ENCODE measurements around the gene KCNJ14.

KCNJ14 gene

GRCh38 chr19:48455171-48455907 lies at the start of gene KCNJ14:
KCNJ14 (plus strand) TSS chr19:48455574; CDS start chr19:48461725, 6,151 bp downstream.
- no peak for DNase-seq (ENCODE audit: low spot score)
- Mint-ChIP-seq H3K27me3 (ENCODE audit: low read depth) (no peaks in the 10 kb centered on the region), H3K27ac (peak within 1 kb of the TSS; percentile 27), H3K4me1 (ENCODE audit: low read depth) (no peaks in the 10 kb centered on the region), H3K9me3 (no peaks in the 10 kb centered on the region), H3K36me3 (ENCODE audit: low read depth) (peaks cover 31% of the 10 kb centered on the region), H3K4me3 (no peak within 1 kb of the TSS)

DNA sequence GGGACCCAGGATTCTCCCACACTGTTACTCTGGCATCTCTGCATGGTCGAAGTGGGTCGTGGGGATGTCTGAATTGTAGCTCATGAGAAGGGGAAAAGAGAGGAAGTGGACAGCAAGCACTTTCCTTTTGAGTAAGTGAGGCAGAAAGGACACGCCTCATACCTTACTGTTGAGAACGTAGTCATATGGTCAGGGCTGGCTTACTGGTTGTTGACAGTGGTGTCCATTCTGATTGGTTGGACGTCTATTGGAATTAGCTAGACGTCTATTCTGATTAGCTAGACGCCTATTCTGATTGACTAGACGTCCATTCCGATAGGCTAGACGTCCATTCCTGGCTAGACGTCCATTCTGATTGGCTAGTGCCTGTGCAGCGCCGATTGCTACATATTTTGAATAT lies 49.5 kb upstream of the KCNJ14 start:
- H3K4me3 Mint-ChIP-seq = no peak overlapping the region
- no peak overlapping the region for H3K27ac Mint-ChIP-seq
- no peaks in the 10 kb centered on the region for H3K36me3 Mint-ChIP-seq (ENCODE audit: low read depth)
- no peaks in the 10 kb centered on the region for H3K9me3 Mint-ChIP-seq
- H3K4me1 Mint-ChIP-seq (ENCODE audit: low read depth) = peaks cover 8% of the 10 kb centered on the region
- peaks cover 8% of the 10 kb centered on the region for H3K27me3 Mint-ChIP-seq (ENCODE audit: low read depth)
- no peak for DNase-seq (ENCODE audit: low spot score)

DNA sequence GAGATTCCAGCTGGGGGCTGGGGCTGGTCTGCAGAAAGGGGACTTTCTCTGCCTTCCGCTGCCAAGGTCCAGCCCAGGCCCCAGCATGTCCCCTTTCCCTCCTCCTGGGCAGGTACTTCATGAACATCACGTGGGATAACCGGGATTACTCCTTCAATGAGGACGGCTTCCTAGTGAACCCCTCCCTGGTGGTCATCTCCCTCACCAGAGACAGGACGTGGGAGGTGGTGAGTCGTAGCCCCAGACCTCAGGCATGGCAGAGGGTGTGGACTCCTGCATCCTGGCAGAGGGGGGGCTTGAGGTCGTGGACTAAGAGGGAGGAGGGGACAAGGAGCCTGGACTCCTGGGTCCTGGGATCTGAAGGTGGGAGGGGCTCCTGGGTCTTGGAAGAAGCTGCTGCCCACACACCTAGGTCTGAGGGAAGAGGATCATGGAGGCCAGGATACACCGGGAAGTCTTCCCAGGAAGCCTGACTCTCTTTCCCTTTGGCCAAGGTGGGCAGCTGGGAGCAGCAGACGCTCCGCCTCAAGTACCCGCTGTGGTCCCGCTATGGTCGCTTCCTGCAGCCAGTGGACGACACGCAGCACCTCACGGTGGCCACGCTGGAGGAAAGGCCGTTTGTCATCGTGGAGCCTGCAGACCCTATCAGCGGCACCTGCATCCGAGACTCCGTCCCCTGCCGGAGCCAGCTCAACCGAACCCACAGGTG lies 41.3 kb upstream of the KCNJ14 start:
- Mint-ChIP-seq H3K9me3 (no peaks in the 10 kb centered on the region), H3K27me3 (ENCODE audit: low read depth) (peaks cover 21% of the 10 kb centered on the region), H3K4me3 (peak overlapping the region; percentile 21), H3K36me3 (ENCODE audit: low read depth) (no peaks in the 10 kb centered on the region), H3K27ac (no peak overlapping the region), H3K4me1 (ENCODE audit: low read depth) (peaks cover 18% of the 10 kb centered on the region)
- no peak for DNase-seq (ENCODE audit: low spot score)

DNA sequence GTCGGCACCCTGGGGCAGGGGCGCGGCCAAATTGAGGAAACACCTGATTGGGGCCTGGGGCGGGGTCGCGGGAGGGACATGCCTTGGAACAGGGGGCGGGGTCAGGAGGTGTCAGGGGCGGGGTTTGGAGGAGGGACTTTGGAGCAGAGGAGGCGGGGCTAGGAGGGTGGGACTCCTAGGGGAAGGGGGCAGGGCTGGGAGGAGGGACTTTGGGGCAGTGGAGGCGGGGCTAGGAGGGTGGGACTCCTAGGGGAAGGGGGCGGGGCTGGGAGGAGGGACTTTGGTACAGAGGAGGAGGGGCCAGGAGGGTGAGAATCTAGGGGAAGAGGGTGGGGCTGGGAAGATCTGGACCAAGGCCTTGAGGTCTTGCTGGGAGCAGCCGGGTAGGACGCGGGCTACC lies 40.0 kb upstream of the KCNJ14 start:
- peak; percentile 55 for DNase-seq (ENCODE audit: low spot score)
- Mint-ChIP-seq H3K27ac (no peak overlapping the region), H3K4me1 (ENCODE audit: low read depth) (peaks cover 21% of the 10 kb centered on the region), H3K4me3 (peak overlapping the region; percentile 43), H3K9me3 (no peaks in the 10 kb centered on the region), H3K27me3 (ENCODE audit: low read depth) (peaks cover 21% of the 10 kb centered on the region), H3K36me3 (ENCODE audit: low read depth) (no peaks in the 10 kb centered on the region)

GRCh38 chr19:48415806-48416221 lies 39.6 kb upstream of the KCNJ14 start:
- H3K9me3 Mint-ChIP-seq = no peaks in the 10 kb centered on the region
- peaks cover 21% of the 10 kb centered on the region for H3K4me1 Mint-ChIP-seq (ENCODE audit: low read depth)
- H3K27ac Mint-ChIP-seq = no peak overlapping the region
- H3K36me3 Mint-ChIP-seq (ENCODE audit: low read depth) = no peaks in the 10 kb centered on the region
- DNase-seq (ENCODE audit: low spot score) = no peak
- peak overlapping the region; percentile 43 for H3K4me3 Mint-ChIP-seq
- peaks cover 21% of the 10 kb centered on the region for H3K27me3 Mint-ChIP-seq (ENCODE audit: low read depth)

GRCh38 chr19:48417421-48417820 lies 38.0 kb upstream of the KCNJ14 start:
- H3K4me3 Mint-ChIP-seq = no peak overlapping the region
- no peaks in the 10 kb centered on the region for H3K36me3 Mint-ChIP-seq (ENCODE audit: low read depth)
- no peak for DNase-seq (ENCODE audit: low spot score)
- peaks cover 21% of the 10 kb centered on the region for H3K27me3 Mint-ChIP-seq (ENCODE audit: low read depth)
- peaks cover 21% of the 10 kb centered on the region for H3K4me1 Mint-ChIP-seq (ENCODE audit: low read depth)
- no peak overlapping the region for H3K27ac Mint-ChIP-seq
- no peaks in the 10 kb centered on the region for H3K9me3 Mint-ChIP-seq

DNA sequence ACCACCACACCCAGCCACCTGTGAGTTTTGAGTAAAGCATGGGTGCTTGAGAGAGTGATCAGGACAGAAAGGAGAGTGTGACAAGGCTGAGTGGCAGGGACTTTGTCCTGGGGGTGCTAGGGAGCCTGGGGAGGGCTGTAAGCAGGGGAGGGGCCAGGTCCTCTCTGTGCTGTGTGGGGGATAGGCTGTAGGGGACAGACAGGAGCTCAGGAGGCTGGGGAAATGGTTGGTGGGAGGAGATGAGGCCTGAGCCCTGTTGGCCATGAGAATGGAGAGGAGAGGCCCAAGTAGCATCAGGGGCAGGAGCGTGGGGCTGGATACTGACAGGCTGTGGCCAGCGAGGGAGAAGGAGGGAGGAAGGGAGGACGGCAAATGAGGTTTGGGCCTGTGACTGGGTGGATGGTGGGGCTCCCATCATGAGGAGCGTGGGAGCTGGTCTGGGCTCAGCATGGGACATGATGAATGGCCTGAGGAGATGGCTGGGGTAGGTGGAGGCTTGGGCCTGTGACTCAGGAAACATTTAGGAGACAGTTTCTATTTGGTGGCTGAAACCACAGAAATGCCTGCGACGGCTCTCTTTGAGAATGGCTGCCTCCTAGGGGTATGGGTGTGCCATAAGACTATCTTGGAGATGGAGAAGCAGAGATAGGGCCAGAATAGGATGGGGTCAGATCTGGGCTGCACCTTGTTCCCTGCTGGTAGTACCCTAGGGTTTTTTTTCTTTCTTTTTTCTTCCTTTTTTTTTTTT lies 36.9 kb upstream of the KCNJ14 start:
- Mint-ChIP-seq H3K27me3 (ENCODE audit: low read depth) (peaks cover 19% of the 10 kb centered on the region), H3K9me3 (no peaks in the 10 kb centered on the region), H3K27ac (peak overlapping the region; percentile 77), H3K4me1 (ENCODE audit: low read depth) (peaks cover 21% of the 10 kb centered on the region), H3K36me3 (ENCODE audit: low read depth) (no peaks in the 10 kb centered on the region), H3K4me3 (peak overlapping the region; percentile 84)
- DNase-seq (ENCODE audit: low spot score) = peak; percentile 35

DNA sequence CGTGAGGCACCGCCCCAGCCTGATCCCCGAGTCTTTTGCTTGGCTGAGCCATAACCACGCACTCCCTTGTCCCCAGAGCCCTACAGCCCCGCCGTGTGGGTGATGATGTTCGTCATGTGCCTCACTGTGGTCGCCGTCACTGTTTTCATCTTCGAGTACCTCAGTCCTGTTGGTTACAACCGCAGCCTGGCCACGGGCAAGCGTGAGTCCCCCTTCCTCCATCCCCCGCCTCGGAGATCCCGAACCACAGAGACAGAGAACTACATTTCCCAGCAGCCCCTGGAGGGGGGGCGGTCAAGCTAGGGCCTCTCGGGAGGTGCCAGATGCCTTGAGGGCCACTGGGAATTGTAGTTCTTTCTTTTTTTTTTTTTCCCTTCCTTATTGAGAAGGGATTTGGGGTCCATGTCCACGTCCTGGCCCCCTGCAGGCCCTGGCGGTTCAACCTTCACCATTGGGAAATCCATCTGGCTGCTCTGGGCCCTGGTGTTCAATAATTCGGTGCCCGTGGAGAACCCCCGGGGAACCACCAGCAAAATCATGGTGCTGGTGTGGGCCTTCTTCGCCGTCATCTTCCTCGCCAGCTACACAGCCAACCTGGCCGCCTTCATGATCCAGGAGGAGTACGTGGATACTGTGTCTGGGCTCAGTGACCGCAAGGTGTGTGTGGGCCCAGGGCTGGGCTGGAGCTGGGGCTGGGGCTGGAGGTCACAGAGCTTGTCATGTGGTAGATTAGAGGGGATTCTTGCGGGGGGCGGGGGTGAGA lies 36.0 kb upstream of the KCNJ14 start:
- H3K27me3 Mint-ChIP-seq (ENCODE audit: low read depth) = peaks cover 13% of the 10 kb centered on the region

DNA sequence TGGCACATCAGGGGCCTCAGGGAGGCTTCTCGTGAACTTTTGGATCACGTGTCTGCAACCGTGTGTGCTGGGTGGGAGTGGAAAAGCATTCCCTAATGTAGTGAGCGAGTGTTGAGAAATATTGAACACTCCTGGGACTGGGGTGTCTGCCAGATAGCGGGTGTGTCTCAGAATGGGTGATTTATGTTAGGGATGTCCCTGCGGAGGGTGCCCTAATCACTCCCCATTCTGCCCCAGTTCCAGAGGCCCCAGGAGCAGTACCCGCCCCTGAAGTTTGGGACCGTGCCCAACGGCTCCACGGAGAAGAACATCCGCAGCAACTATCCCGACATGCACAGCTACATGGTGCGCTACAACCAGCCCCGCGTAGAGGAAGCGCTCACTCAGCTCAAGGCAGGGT lies 33.8 kb upstream of the KCNJ14 start:
- H3K4me1 Mint-ChIP-seq (ENCODE audit: low read depth) = peaks cover 17% of the 10 kb centered on the region
- H3K9me3 Mint-ChIP-seq = no peaks in the 10 kb centered on the region
- H3K4me3 Mint-ChIP-seq = no peak overlapping the region
- no peak for DNase-seq (ENCODE audit: low spot score)
- peaks cover 4% of the 10 kb centered on the region for H3K27me3 Mint-ChIP-seq (ENCODE audit: low read depth)
- no peak overlapping the region for H3K27ac Mint-ChIP-seq
- H3K36me3 Mint-ChIP-seq (ENCODE audit: low read depth) = no peaks in the 10 kb centered on the region

More for the DNA sequence above, 36.0 kb upstream of the KCNJ14 start:
- DNase-seq (ENCODE audit: low spot score) = peak; percentile 86
- Mint-ChIP-seq H3K4me1 (ENCODE audit: low read depth) (peaks cover 21% of the 10 kb centered on the region), H3K27ac (peak overlapping the region; percentile 77), H3K36me3 (ENCODE audit: low read depth) (no peaks in the 10 kb centered on the region), H3K4me3 (peak overlapping the region; percentile 84), H3K9me3 (no peaks in the 10 kb centered on the region)

DNA sequence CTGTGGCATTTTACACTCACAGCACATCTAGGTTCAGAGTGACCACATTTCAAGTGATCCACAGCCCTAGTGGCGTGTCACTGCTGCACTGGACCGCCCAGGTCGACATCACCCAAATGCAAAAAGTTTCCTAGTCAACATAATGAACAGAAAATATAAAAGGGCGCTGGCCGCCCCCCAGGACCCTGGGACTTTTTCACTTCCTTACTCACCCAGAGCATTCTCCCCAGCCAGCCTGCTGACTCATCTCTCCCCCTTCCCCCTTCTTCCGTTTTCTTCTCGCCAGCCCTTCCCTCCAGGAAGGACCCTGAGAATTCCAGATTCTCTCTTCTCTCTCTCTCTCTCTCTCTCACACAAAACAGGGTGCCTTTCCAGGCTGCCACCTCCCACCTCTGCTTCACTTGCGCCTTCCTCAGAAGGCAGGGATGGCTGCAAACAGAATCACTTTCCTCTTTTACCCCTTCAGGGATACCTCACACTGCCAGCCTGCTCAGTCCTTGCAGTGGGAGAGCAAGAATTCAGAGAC lies 30.6 kb upstream of the KCNJ14 start:
- no peak overlapping the region for H3K27ac Mint-ChIP-seq
- no peaks in the 10 kb centered on the region for H3K9me3 Mint-ChIP-seq
- H3K36me3 Mint-ChIP-seq (ENCODE audit: low read depth) = no peaks in the 10 kb centered on the region
- H3K4me1 Mint-ChIP-seq (ENCODE audit: low read depth) = peaks cover 5% of the 10 kb centered on the region
- H3K27me3 Mint-ChIP-seq (ENCODE audit: low read depth) = no peaks in the 10 kb centered on the region
- H3K4me3 Mint-ChIP-seq = no peak overlapping the region
- no peak for DNase-seq (ENCODE audit: low spot score)

DNA sequence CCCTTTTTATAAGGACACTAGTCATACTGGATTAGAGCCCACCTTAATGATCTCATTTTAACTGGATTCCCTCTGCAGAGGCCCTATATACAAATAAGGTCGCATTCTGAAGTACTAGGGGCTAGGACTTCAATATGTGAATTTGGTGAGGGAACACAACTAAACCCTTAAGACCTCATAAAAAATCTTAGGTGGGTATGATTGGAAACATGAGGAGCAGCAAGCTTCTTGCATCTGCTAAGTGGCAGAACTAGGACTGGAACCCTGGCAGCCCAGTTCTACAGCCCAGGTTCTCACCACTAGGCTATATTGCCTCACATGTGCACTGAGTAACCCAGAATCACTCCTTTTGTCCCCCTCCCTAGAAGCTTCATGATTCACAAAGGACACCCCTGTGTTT lies 26.7 kb upstream of the KCNJ14 start:
- DNase-seq (ENCODE audit: low spot score) = no peak
- H3K27me3 Mint-ChIP-seq (ENCODE audit: low read depth) = no peaks in the 10 kb centered on the region
- no peak overlapping the region for H3K27ac Mint-ChIP-seq
- no peaks in the 10 kb centered on the region for H3K36me3 Mint-ChIP-seq (ENCODE audit: low read depth)
- H3K4me1 Mint-ChIP-seq (ENCODE audit: low read depth) = peaks cover 5% of the 10 kb centered on the region
- H3K4me3 Mint-ChIP-seq = no peak overlapping the region
- no peaks in the 10 kb centered on the region for H3K9me3 Mint-ChIP-seq

DNA sequence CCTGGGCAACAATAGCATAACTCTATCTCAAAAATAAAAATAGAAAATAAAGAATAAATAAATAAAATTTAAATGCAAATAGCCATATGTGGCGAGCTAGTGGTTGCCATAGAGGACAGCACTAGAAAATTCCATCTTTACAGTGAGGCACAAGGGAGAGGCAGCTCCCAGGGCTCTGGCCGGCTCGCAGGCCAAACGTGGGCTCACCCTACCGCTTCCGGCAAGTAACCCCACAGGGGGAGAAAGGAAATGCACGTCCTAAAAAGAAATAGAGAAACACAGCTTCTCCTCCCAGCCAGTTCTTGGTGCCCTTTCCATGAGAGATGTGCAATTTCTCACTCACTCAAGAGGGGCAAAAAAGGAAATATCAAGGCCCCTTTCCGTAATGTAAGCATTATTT lies 22.0 kb upstream of the KCNJ14 start:
- Mint-ChIP-seq H3K36me3 (ENCODE audit: low read depth) (no peaks in the 10 kb centered on the region), H3K4me3 (no peak overlapping the region), H3K27ac (no peak overlapping the region), H3K27me3 (ENCODE audit: low read depth) (peaks cover 4% of the 10 kb centered on the region), H3K4me1 (ENCODE audit: low read depth) (no peaks in the 10 kb centered on the region), H3K9me3 (no peaks in the 10 kb centered on the region)
- no peak for DNase-seq (ENCODE audit: low spot score)

DNA sequence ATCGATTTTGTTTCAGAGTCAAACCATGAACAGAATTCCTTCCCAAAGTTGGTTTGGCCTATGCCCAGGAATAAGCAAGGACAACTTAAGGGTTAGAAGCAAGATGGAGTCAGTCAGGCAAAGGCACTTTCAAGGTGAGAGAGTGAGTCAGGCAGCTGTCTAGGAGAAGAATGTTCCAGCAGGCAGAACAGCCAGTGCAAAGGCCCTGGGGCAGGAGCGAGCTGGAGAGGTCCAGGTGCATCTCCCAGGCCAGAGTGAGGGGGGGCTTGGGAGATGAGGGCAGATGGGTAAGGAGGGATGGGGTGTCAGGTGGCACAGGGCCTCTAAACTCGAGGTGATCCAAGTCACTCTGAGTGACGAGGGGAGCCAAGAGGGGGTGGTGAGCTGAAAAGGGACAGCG lies 18.8 kb upstream of the KCNJ14 start:
- Mint-ChIP-seq H3K27me3 (ENCODE audit: low read depth) (peaks cover 11% of the 10 kb centered on the region), H3K4me1 (ENCODE audit: low read depth) (no peaks in the 10 kb centered on the region), H3K9me3 (no peaks in the 10 kb centered on the region), H3K4me3 (no peak overlapping the region), H3K27ac (no peak overlapping the region), H3K36me3 (ENCODE audit: low read depth) (no peaks in the 10 kb centered on the region)
- no peak for DNase-seq (ENCODE audit: low spot score)
